Prostate gland (tissue), 2 donors: ENCODE measurements around the gene SNRNP48.

ENCODE experiments used
- CTCF ChIP-seq, 4 experiments: fragments of 200-600 bp in 2 of 4; fragments of 450-650 bp in 2 of 4; sonication (generic) in 2 of 4; IDR thresholded peaks; 1 replicate in 3 of 4; 2 replicates in 1 of 4; pipeline ENCODE4 v1.5.1; 2016 to 2019; ENCODE audit warnings: antibody characterized with exemption in 4 of 4, mild to moderate bottlenecking in 2 of 4, moderate library complexity in 2 of 4
- POLR2A ChIP-seq: fragments of 450-650 bp; IDR thresholded peaks from one replicate; pipeline ENCODE4 v1.6.1; 2016; ENCODE audit warnings: antibody characterized with exemption, mild to moderate bottlenecking
- POLR2AphosphoS5 ChIP-seq: sonication (generic); formaldehyde crosslinking; IDR thresholded peaks from one replicate; pipeline ENCODE4 v1.6.1; 2017; ENCODE audit warnings: antibody characterized with exemption

- TF ChIP-seq CTCF (IDR thresholded peaks at IDR 0.05), result no peak
- TF ChIP-seq POLR2A, result no peak
- no peak for TF ChIP-seq POLR2AphosphoS5
Measured at GRCh38 chr6:7540595-7540994, 49.4 kb upstream of the SNRNP48 start.
